GM13977 (cell line): ENCODE results near the gene ANXA2R.
A peak's percentile ranks its signal among the peaks of the same experiment; 100 is the strongest.

Source experiments
- DNase-seq: peaks from one replicate; pipeline ENCODE4 v3.0.0; 2012; ENCODE audit warnings: low spot score
- CTCF ChIP-seq: IDR thresholded peaks from 2 replicates; pipeline ENCODE4 v1.5.1; 2012; ENCODE audit warnings: mild to moderate bottlenecking, control low read depth; ENCODE audit not compliant: insufficient read depth; ENCODE audit errors: extremely low read depth, missing control alignments
- in situ Hi-C: fragments of 300-500 bp; cut with MboI; formaldehyde crosslinking; loops from one replicate; pipeline ENCODE4 v1.12.0; 2022; ENCODE audit warnings: low sequenced_read_pairs, low pct_unique_long_range_greater_than_20kb, mixed read lengths, inconsistent platforms; ENCODE audit not compliant: unreplicated experiment

The ANXA2R gene

DNA sequence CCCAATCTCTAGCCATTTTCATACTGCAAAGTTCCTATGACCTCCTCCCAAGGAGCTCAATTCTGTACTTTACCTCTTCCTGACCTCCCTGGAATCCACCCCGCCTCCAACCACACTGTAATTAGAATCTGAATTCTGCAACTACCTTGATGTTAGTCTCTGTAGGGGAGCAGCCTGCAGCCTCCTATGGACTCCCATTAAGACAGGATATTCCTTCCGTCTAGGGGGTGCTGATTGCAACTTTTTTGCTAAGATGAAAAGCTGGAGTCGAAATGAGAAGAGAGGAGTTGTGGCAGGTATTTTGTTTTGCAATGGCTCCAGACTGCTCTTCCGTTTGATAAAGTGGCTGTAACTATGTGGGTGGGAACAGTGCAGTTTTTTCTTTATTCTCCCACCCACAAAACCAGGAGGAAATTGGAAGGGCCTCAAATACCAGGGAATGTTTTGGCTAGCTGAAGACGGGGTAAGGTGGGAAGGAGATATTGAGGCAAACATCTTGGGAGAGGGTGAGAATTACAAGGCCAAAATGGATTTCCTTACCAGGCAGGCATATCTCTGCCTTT lies 23.8 kb downstream of the ANXA2R start:
- no peak for TF ChIP-seq CTCF
- no peak for DNase-seq
- in situ Hi-C loops, result no loop called here

DNA sequence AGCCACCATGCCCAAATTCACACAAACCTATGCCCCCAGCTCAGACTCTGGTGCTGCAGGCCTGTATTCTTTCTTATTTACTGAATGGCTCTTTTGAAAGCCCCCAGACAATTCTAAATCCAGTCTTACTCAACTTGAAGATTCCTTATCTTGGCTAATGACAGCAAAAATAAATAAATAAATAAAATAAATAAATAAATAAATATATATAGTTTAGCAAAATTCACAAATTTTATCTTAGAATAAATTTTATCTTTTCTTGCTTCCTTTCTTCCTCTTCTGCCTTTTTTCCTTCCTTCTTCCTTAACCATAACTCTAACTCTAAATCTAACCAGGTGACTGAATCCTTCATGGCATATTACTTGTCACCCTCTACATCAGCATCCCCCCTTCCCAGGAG lies 25.6 kb downstream of the ANXA2R start:
- in situ Hi-C loops, result no loop called here
- TF ChIP-seq CTCF, result no peak
- no peak for DNase-seq

GRCh38 chr5:43010935-43011315 lies 29.2 kb downstream of the ANXA2R start:
- no peak for DNase-seq
- in situ Hi-C loops, result no loop called here

DNA sequence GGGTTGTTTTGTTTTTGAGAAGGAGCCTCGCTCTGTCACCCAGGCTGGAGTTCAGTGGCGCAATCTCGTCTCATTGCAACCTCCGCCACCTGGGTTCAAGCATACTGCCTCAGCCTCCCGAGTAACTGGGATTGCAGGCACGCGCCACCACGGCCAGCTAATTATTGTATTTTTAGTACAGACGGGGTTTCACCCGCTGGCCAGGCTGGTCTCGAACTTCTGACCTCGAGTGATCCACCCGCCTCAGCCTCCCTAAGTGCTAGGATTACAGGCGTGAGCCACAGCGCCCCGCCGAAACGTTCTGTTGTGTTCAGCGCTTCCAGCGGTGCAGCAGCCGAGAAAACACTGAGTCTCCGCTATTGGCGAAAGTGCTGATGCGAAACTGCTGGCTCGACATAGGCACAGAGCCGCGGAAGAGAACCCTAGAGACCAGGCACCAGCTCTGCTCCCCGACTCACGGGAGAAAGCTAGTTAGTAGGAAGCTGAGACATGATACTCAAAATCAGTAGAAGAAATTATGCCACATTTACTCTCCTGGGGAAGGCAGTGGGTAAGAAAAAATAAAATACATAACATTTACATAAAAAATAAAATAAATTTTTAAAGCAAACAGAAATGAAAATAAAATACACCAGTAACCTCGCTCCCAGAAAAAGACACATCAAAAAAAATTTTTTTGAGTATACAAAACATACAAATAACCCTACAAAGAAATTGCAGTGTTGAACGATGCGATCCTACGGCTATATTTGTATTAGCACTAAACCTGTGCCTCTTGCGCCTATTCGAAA lies 31.6 kb downstream of the ANXA2R start:
- peak; percentile 17 for TF ChIP-seq CTCF
- in situ Hi-C loops, result no loop called here
- peak; percentile 64 for DNase-seq

More at GRCh38 chr5:43010935-43011315, 29.2 kb downstream of the ANXA2R start:
- no peak for TF ChIP-seq CTCF

- peak; percentile 73 for DNase-seq
- peak; percentile 14 for TF ChIP-seq CTCF
- in situ Hi-C loops, result no loop called here
Measured at GRCh38 chr5:43007911-43008362, 32.2 kb downstream of the ANXA2R start.

- in situ Hi-C loops, result no loop called here
- TF ChIP-seq CTCF, result no peak
- DNase-seq, result peak; percentile 52
Measured at GRCh38 chr5:43007246-43007910, 32.7 kb downstream of the ANXA2R start.
